Heart left ventricle (tissue), 13 donors: Measurements from ENCODE around the gene GCM1.

Experiments used
- POLR2A ChIP-seq, 2 donors: fragments of 450-650 bp; IDR thresholded peaks; one replicate each; pipeline ENCODE4 v1.6.1; 2017; ENCODE audit warnings: antibody characterized with exemption in 2 of 2, mild to moderate bottlenecking in 2 of 2, moderate library complexity in 2 of 2
- TF ChIP-seq, protein P1 (sequence below), 12 donors: fragments of 200-600 bp; sonication (generic) in 4 of 12; IDR thresholded peaks; one replicate each; pipeline versions ENCODE4 v1.5.0 to v1.8.0; 2018 to 2022; ENCODE audit warnings: antibody characterized with exemption in 12 of 12, mild to moderate bottlenecking in 5 of 12
- donor health status: ischemic (EF 13 %, LVEDD 7.1; RV severe dilation, severe dysfunction).
- donor health status: DM: no; HTN: yes; CAD: no.
- donor health status: DM: no; HTN: no; CAD: no.
- donor health status: ischemic (EF 25% LVEDD 6.9; RV normal size, moderate dysfunction).
- donor health status: ischemic (EF 25% LVEDD 5.7; RV mildly dilated, moderate dysfunction).
- donor health status: ischemic (EF 35%, LVEDD 5.7; RV mildly dilated, moderate dysfunction).
- donor health status: nonischemic (EF 11% LVEDD 7.7; RV severe dilation, severe dysfunction).
- donor health status: DM: yes; HTN: yes; CAD: no.
- donor health status: PGD.
- donor health status: ischemic (EF 29% LVEDD 5.4; RV normal size, mild dysfunction).
- donor health status: nonischemic (EF 23%, LVEDD 6.1; RV moderate dilation, normal function).

- TF ChIP-seq, protein P1, sequence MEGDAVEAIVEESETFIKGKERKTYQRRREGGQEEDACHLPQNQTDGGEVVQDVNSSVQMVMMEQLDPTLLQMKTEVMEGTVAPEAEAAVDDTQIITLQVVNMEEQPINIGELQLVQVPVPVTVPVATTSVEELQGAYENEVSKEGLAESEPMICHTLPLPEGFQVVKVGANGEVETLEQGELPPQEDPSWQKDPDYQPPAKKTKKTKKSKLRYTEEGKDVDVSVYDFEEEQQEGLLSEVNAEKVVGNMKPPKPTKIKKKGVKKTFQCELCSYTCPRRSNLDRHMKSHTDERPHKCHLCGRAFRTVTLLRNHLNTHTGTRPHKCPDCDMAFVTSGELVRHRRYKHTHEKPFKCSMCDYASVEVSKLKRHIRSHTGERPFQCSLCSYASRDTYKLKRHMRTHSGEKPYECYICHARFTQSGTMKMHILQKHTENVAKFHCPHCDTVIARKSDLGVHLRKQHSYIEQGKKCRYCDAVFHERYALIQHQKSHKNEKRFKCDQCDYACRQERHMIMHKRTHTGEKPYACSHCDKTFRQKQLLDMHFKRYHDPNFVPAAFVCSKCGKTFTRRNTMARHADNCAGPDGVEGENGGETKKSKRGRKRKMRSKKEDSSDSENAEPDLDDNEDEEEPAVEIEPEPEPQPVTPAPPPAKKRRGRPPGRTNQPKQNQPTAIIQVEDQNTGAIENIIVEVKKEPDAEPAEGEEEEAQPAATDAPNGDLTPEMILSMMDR (IDR thresholded peaks at IDR 0.05), result no peak
- TF ChIP-seq POLR2A (IDR thresholded peaks at IDR 0.05), result no peak
Observed at GRCh38 chr6:53111865-53112264, 36.8 kb downstream of the GCM1 start.
